GM10248 (cell line): ENCODE measurements around the gene TTC16.
"Not testable (repeated sequence)": the region's sequence is repeated elsewhere in the genome, so short reads cannot be mapped to it uniquely, and the experiment has no call there.

Experiments used
- CTCF ChIA-PET: fragments of 300-600 bp; sonication (Branson Sonifier 250); formaldehyde crosslinking; extraction: SDS; loops from one replicate; lab custom pipeline; 2021; ENCODE audit warnings: antibody characterized with exemption; lab: Yijun Ruan, JAX
- POLR2A ChIA-PET: fragments of 350-650 bp; sonication (Branson Sonifier 250); formaldehyde crosslinking; extraction: SDS; loops from one replicate; lab custom pipeline; 2020; ENCODE audit warnings: antibody characterized with exemption; lab: Yijun Ruan, JAX
- DNase-seq: peaks from one replicate; pipeline ENCODE4 v3.0.0; 2012; ENCODE audit errors: extremely low spot score
- CTCF ChIP-seq: IDR thresholded peaks from 2 replicates; pipeline ENCODE4 v1.5.1; 2012; ENCODE audit warnings: mild to moderate bottlenecking, low read depth; ENCODE audit errors: extremely low read depth, missing control alignments, control extremely low read depth

TTC16 gene

GRCh38 chr9:127756233-127756632 lies 40.4 kb downstream of the TTC16 start:
- no peak for DNase-seq
- TF ChIP-seq CTCF: no peak
- CTCF ChIA-PET: interaction anchor here (1.1 to 2.9 kb wide), 3 partner anchors 11 to 21 kb away, joined by 3 to 11 read pairs (median 3); partner anchors contain the start of gene TOR2A
- POLR2A ChIA-PET: no interaction called here

DNA sequence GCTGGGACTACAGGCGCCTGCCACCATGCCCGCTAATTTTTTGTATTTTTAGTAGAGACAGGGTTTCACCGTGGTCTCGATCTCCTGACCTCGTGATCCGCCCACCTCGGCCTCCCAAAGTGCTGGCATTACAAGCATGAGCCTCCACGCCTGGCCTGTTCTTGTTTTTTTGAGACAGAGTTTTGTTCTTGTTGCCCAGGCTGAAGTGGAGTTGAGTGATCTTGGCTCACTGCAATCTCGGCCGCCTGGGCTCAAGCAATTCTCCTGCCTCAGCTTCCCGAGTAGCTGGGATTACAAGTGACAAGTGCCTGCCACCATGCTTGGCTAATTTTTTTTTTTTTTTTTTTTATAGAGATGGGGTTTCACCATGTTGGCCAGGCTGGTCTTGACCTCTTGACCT lies 40.9 kb downstream of the TTC16 start:
- POLR2A ChIA-PET, DNase-seq: not testable (repeated sequence)
- CTCF ChIA-PET: interaction anchor here (1.5 to 2.9 kb wide), 2 partner anchors 13 to 22 kb away, joined by 3 to 11 read pairs; partner anchors contain the start of gene TOR2A

GRCh38 chr9:127758843-127759242 lies 43.0 kb downstream of the TTC16 start:
- ChIA-PET CTCF (no interaction called here), POLR2A (interaction anchor here (0.6 kb wide), 1 partner anchor 158 kb away, joined by 3 read pairs; the partner anchor contains the start of gene ST6GALNAC4)
- TF ChIP-seq CTCF: no peak
- DNase-seq: no peak

GRCh38 chr9:127761061-127761460 lies 45.2 kb downstream of the TTC16 start:
- DNase-seq: no peak
- CTCF ChIA-PET: interaction anchor here (1.6 to 3.2 kb wide), 3 partner anchors 9 to 109 kb away, joined by 5 to 14 read pairs (median 10); partner anchors contain the start of gene TOR2A
- POLR2A ChIA-PET: no interaction called here
- no peak for TF ChIP-seq CTCF

GRCh38 chr9:127761491-127761956 lies 45.6 kb downstream of the TTC16 start:
- CTCF ChIA-PET: interaction anchor here (3.0 to 3.2 kb wide), 2 partner anchors 9 to 26 kb away, joined by 10 to 14 read pairs; partner anchors contain the start of gene TOR2A
- TF ChIP-seq CTCF: no peak
- POLR2A ChIA-PET: no interaction called here
- DNase-seq: no peak

DNA sequence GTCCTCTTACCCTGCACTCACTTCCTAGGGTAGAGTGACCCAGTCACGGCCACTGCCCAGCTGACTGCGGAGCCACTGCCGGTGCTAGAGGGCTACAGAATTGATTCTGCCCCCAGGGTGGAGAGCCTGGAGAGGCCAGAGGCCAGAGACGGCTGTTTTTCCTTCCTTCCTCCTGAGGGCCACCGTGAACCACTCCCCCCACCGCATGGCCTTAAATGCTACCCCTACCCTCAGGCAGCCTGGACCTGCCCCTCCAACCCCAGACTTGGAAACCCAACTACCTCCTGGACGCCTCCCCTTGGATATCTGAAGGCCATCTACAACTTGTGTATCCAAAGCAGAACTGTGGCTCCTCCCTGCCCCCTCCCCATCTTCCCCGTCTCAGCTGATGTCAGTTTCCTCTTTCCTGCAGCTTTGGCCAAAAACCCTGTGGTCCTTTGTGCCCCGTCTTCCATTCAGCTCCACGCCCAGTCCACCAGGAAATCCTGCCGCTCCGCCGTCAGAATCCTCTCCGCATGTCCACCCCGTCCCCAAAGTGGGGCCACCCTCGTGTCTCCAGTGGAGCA lies 46.3 kb downstream of the TTC16 start:
- no peak for DNase-seq
- ChIA-PET POLR2A (no interaction called here), CTCF (interaction anchor here (2.4 to 6.0 kb wide), 4 partner anchors 8 to 159 kb away, joined by 10 to 46 read pairs (median 14); partner anchors contain the start of genes CDK9 and TOR2A)
- no peak for TF ChIP-seq CTCF

DNA sequence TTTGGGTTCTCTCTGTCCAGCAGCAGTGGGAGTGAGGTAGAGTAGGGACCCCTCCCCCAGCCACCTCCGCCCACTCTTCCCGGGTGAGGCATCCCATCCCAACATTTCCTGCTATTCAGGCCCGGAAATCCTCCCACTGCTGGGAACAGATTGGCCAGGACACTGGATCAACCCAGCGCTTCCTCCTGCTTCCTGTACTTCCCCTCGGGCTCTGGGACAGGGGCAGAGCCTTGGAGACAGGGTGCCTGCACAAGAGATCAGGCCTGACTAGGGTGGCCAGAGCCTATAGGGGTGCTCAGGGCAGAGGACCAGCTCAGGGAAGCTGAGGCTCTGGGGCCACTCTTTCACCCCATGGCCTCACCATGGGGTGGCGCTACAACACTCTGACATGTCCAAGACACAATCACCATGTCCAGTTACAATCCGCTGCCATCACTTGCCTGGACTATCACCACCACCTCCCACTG lies 48.1 kb downstream of the TTC16 start:
- TF ChIP-seq CTCF: peak; percentile 62
- ChIA-PET CTCF (interaction anchor here (0.6 to 6.0 kb wide), 11 partner anchors 9 to 157 kb away, joined by 3 to 46 read pairs (median 6); partner anchors contain the start of genes CDK9 and TOR2A), POLR2A (no interaction called here)
- peak; percentile 45 for DNase-seq
